Fibroblast of villous mesenchyme (primary cell): Measurements from ENCODE around the gene CASP3. TPM values are rescaled to one million over a fixed set of nuclear protein-coding genes. Genes with fewer than 3 reads are reported as not detected.
"Not testable (repeated sequence)": the region's sequence is repeated elsewhere in the genome, so short reads cannot be mapped to it uniquely, and the experiment has no call there.

Experiments
- DNase-seq: peaks from one replicate; pipeline ENCODE4 v3.0.0-alpha.2; 2010; ENCODE audit warnings: low read depth
- H3K4me3 ChIP-seq: 2 replicates; pipeline ENCODE4 v1.5.1; 2011; ENCODE audit warnings: low read depth, mild to moderate bottlenecking, low read length
- CTCF ChIP-seq: IDR thresholded peaks from 2 replicates; pipeline ENCODE4 v1.5.1; 2012; ENCODE audit warnings: low read depth, mild to moderate bottlenecking, low read length; ENCODE audit not compliant: insufficient read depth
- total RNA-seq: library from RNA; depleted of rRNA; stranded (reverse); fragments of >200 nt; gene quantifications from 2 replicates; pipeline ENCODE4 v1.2.3, GENCODE V29; 2012

CASP3 gene
- total RNA-seq, 1 donor, result 110 TPM

GRCh38 chr4:184636897-184637296 lies 12.3 kb downstream of the CASP3 start:
- H3K4me3 ChIP-seq, result no peak overlapping the region
- no peak for TF ChIP-seq CTCF
- no peak for DNase-seq

GRCh38 chr4:184636144-184636543 lies 13.1 kb downstream of the CASP3 start:
- TF ChIP-seq CTCF, result no peak
- H3K4me3 ChIP-seq, result no peak overlapping the region
- DNase-seq, result no peak

GRCh38 chr4:184635381-184635780 lies 13.9 kb downstream of the CASP3 start:
- no peak for DNase-seq
- H3K4me3 ChIP-seq, result no peak overlapping the region
- TF ChIP-seq CTCF, result no peak

GRCh38 chr4:184632842-184633241 lies 16.4 kb downstream of the CASP3 start:
- DNase-seq, result no peak
- no peak overlapping the region for H3K4me3 ChIP-seq
- TF ChIP-seq CTCF, result no peak

- no peak for DNase-seq
- no peak overlapping the region for H3K4me3 ChIP-seq
- TF ChIP-seq CTCF, result no peak
Measured at GRCh38 chr4:184628103-184628502, 21.1 kb downstream of the CASP3 start.

GRCh38 chr4:184625783-184626596 lies 23.3 kb downstream of the CASP3 start:
- not testable (repeated sequence) for H3K4me3 ChIP-seq, DNase-seq

GRCh38 chr4:184624972-184625554 lies 24.2 kb downstream of the CASP3 start:
- H3K4me3 ChIP-seq, result no peak overlapping the region
- no peak for TF ChIP-seq CTCF
- DNase-seq, result no peak

- DNase-seq, H3K4me3 ChIP-seq: not testable (repeated sequence)
Measured at GRCh38 chr4:184624504-184624903, 24.7 kb downstream of the CASP3 start.
